ENCODE data around the gene POLR1B. TPM values are rescaled to one million over a fixed set of nuclear protein-coding genes. Genes with fewer than 3 reads are reported as not detected.
A peak's percentile ranks its signal among the peaks of the same experiment; 100 is the strongest.

POLR1B gene
- total and polyA plus RNA-seq, 11 donors = 3.3 to 15.5 (median 9.0) TPM

DNA sequence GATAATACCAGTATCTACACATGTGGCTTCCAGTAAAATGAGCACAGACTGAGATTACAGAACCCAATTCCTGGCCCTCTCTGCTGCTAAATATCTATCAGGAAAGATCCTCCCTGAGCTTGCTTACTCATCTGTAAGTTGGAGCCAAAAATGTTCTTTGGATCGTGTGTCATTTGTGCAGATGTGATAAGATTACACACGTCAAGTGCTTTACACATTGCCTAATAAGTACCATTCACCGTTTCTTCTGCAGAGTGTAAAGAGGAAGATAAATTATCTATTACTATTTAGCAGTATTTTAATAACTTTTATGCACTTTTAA lies 80.2 kb downstream of the POLR1B start:
- Histone ChIP-seq H3K27me3 (no peaks in the 10 kb centered on the region), H3K36me3 (no peaks in the 10 kb centered on the region), H3K4me1 (peaks cover 0 to 38% (median 11%) of the 10 kb centered on the region in 12 donors), H3K4me3 (no peak overlapping the region), H3K9me3 (no peaks in the 10 kb centered on the region), H3K27ac (peak overlapping the region in 1 of 12 donors; percentile 30)
- 42 to 51% (median 49%) methylated on average over 3 of the region's 3 CpGs for WGBS, 4 donors
- ATAC-seq = no peak
- no peak for TF ChIP-seq POLR2A (IDR thresholded peaks at IDR 0.05)
- TF ChIP-seq, protein P1, sequence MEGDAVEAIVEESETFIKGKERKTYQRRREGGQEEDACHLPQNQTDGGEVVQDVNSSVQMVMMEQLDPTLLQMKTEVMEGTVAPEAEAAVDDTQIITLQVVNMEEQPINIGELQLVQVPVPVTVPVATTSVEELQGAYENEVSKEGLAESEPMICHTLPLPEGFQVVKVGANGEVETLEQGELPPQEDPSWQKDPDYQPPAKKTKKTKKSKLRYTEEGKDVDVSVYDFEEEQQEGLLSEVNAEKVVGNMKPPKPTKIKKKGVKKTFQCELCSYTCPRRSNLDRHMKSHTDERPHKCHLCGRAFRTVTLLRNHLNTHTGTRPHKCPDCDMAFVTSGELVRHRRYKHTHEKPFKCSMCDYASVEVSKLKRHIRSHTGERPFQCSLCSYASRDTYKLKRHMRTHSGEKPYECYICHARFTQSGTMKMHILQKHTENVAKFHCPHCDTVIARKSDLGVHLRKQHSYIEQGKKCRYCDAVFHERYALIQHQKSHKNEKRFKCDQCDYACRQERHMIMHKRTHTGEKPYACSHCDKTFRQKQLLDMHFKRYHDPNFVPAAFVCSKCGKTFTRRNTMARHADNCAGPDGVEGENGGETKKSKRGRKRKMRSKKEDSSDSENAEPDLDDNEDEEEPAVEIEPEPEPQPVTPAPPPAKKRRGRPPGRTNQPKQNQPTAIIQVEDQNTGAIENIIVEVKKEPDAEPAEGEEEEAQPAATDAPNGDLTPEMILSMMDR (IDR thresholded peaks at IDR 0.05) = no peak
- no peak for DNase-seq
- intact Hi-C loops (cut with DNase I) = loop anchor here in 1 of 10 donors (5.0 to 10.0 kb wide), 2 partner anchors 72 to 105 kb away; no protein-coding TSS in a partner anchor

DNA sequence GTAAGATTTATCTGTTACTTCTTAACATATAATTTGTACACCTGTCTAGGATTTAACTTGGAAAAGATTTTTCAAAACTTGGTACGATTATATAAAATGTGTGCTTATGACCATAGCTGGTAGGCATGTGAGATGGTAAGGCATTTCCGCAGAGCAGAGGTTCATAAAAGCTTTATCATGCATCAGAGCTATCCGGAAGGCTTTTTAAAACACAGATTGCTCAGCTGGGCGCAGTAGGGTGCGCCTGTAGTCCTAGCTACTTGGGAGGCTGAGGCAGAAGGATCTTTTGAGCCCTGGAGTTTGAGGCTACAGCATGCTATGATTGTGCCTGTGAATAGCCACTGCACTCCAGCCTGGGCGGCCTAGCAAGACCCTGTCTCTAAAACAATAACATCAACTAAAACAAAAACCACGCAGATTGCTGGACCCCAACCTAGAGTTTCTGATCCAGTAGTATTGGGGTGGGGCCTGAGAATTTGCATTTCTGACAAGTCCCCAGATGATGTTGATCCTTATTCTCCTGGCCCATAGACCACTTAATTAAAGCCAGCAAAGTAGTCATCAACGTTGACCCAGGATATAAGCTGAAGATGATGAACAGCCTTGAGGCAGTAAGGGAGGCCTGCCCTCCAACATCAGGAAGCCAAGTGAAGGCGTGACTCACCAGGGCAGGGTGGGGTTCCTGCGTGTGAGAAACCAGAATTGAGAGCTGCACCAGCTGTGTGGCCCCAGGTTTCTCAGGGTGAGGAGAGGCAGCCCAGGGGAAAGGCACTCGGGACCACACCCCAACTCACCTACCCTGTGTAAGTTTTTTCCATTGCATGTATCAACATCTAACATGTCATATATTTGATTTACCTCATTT lies 81.9 kb downstream of the POLR1B start:
- Histone ChIP-seq H3K4me3 (no peak overlapping the region), H3K27me3 (no peaks in the 10 kb centered on the region), H3K27ac (peak overlapping the region in 1 of 12 donors; percentile 81), H3K4me1 (peaks cover 0 to 55% (median 16%) of the 10 kb centered on the region in 12 donors), H3K36me3 (no peaks in the 10 kb centered on the region), H3K9me3 (no peaks in the 10 kb centered on the region)
- peak in 2 of 5 donors; percentile 44 to 67 for DNase-seq
- intact Hi-C loops (cut with DNase I) = loop anchor here in 1 of 10 donors (5.0 to 10.0 kb wide), 2 partner anchors 71 to 103 kb away; no protein-coding TSS in a partner anchor
- 84 to 86% (median 85%) methylated on average over 11 of the region's 11 CpGs for WGBS, 4 donors
- no peak for TF ChIP-seq POLR2A (IDR thresholded peaks at IDR 0.05)
- peak in 3 of 4 donors; percentile 8 to 46 (median 16) for ATAC-seq

DNA sequence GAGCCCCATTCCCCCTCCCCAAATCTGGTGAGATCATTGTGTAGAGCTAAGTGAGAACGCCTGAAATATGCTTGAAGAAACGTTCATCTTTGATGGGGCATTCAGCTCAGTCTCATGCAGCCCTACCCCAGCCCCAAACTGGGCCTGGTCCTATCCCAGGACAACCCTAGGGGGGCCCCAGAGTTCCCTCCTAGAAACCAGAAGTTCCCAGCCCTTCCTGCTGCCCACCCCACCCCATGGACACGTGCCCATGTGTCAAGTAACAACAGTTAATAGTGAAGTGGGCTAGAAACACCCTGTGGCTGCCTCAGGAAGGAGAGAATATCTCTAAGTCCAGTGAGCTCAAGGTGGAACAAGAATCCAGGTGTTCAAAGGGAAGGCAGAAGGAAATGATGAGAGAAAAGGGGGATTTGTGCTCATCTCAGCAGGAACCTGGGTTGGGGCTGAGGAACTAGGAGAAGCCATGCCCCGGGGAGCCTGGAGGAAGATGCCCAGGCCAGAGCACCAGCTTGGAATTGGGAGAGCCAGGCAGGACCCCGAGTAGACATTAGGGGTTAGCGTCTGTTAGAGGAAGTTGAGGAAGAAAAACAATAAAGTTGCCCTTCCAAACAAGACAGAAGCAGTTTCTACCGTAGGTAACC lies 83.3 kb downstream of the POLR1B start:
- ATAC-seq (no peak), DNase-seq (no peak)
- 69 to 74% (median 73%) methylated on average over 7 of the region's 7 CpGs for WGBS, 4 donors
- TF ChIP-seq, protein P1 (IDR thresholded peaks at IDR 0.05) = no peak
- no peak for TF ChIP-seq POLR2A (IDR thresholded peaks at IDR 0.05)
- Histone ChIP-seq H3K4me3 (no peak overlapping the region), H3K4me1 (peaks cover 0 to 68% (median 20%) of the 10 kb centered on the region in 12 donors), H3K27me3 (no peaks in the 10 kb centered on the region), H3K9me3 (no peaks in the 10 kb centered on the region), H3K27ac (peak overlapping the region in 2 of 12 donors; percentile 22 to 81), H3K36me3 (no peaks in the 10 kb centered on the region)
- intact Hi-C loops (cut with DNase I) = loop anchor here in 9 of 10 donors (1.0 to 10.0 kb wide), 8 partner anchors 19 to 102 kb away; partner anchors contain the start of gene SLC20A1 (in 2 of the 9)

DNA sequence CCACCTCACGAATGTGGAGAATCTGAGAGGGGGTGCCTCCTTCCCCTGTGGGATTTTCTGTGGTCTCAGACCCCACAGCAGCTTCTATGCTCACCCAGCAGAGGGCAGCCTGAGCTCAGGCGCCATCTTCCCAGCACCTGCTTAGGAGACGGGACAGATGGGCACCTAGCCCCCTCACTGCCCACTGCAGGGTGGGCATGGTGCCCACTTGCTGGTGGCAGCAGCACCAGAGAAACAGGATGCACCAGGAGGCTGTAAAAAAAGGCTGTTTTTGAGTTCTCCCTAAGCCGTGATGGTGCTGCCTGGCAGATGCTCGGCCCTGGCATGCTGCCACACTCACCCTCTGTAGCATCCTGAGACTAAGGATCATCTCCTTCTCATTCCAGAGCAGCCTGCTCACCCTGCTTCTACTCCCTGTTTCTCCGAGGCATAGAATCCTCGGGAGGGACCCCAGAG lies 84.4 kb downstream of the POLR1B start:
- ATAC-seq (peak; percentile 69 to 79 (median 74)), DNase-seq (peak; percentile 57 to 82 (median 62))
- Histone ChIP-seq H3K4me1 (peaks cover 0 to 79% (median 26%) of the 10 kb centered on the region in 12 donors), H3K27ac (peak overlapping the region in 11 of 12 donors; percentile 56 to 87 (median 77)), H3K4me3 (peak overlapping the region in 4 of 12 donors; percentile 10 to 34 (median 12)), H3K27me3 (no peaks in the 10 kb centered on the region), H3K36me3 (no peaks in the 10 kb centered on the region), H3K9me3 (no peaks in the 10 kb centered on the region)
- no peak for TF ChIP-seq POLR2A (IDR thresholded peaks at IDR 0.05)
- TF ChIP-seq, protein P1 (IDR thresholded peaks at IDR 0.05) = peak; percentile 70 to 91 (median 85)
- intact Hi-C loops (cut with DNase I) = loop anchor here in 9 of 10 donors (1.0 to 10.0 kb wide), 10 partner anchors 18 to 101 kb away; partner anchors contain the start of gene SLC20A1 (in 3 of the 9)
- 13 to 20% (median 17%) methylated on average over 6 to 7 of the region's 7 CpGs for WGBS, 4 donors

Other genes with a start within 250 kb of the POLR1B start
- gene RGPD8, start 108.8 kb upstream of the POLR1B start, total RNA-seq = 1 to 10 TPM; 4.2 to 9.0 (median 7.0) TPM
- gene RGPD8, start 108.8 kb upstream of the POLR1B start, polyA plus RNA-seq = 1 to 10 TPM; 1.4 to 2.0 TPM
- 10 to 100 TPM; 25.2 to 55.3 (median 46.6) TPM for gene TTL, start 60.3 kb upstream of the POLR1B start, total RNA-seq
- 10 to 100 TPM; 13.0 to 29.0 TPM for gene TTL, start 60.3 kb upstream of the POLR1B start, polyA plus RNA-seq
- 10 to 100 TPM; 18.6 to 26.2 (median 22.1) TPM for gene CHCHD5, start 42.1 kb downstream of the POLR1B start, total RNA-seq
- 10 to 100 TPM; 23.6 to 32.2 TPM for gene CHCHD5, start 42.1 kb downstream of the POLR1B start, polyA plus RNA-seq
- 10 to 100 TPM in 7 of 9 donors, 1 to 10 TPM in 2; 5.6 to 51.7 (median 12.0) TPM for gene SLC20A1, start 103.5 kb downstream of the POLR1B start, total RNA-seq
- 10 to 100 TPM in 1 of 2 donors, 1 to 10 TPM in 1; 7.6 to 12.2 TPM for gene SLC20A1, start 103.5 kb downstream of the POLR1B start, polyA plus RNA-seq
- gene NT5DC4, start 178.6 kb downstream of the POLR1B start, total RNA-seq = under 1 TPM in 1 of 9 donors, not detected in 8; 0.16 TPM
- gene NT5DC4, start 178.6 kb downstream of the POLR1B start, polyA plus RNA-seq = not detected
- 1 to 10 TPM in 1 of 9 donors, under 1 TPM in 5, not detected in 3; 0.10 to 4.5 (median 0.33) TPM for gene CKAP2L, start 222.1 kb downstream of the POLR1B start, total RNA-seq
- gene CKAP2L, start 222.1 kb downstream of the POLR1B start, polyA plus RNA-seq = under 1 TPM in 1 of 2 donors, not detected in 1; 0.06 TPM
- under 1 TPM in 1 of 9 donors, not detected in 8; 0.13 TPM for gene IL1A, start 242.0 kb downstream of the POLR1B start, total RNA-seq
- not detected for gene IL1A, start 242.0 kb downstream of the POLR1B start, polyA plus RNA-seq